WI38 (cell line): ENCODE measurements around the gene DTL.
"Not testable (repeated sequence)": the region's sequence is repeated elsewhere in the genome, so short reads cannot be mapped to it uniquely, and the experiment has no call there.

Source experiments
- H3K4me3 ChIP-seq: 2 replicates; pipeline ENCODE4 v1.5.1; 2011; ENCODE audit warnings: low read depth, mild to moderate bottlenecking, control low read depth, low read length
- CTCF ChIP-seq: IDR thresholded peaks from 2 replicates; pipeline ENCODE4 v1.5.1; 2012; ENCODE audit warnings: low read depth, mild to moderate bottlenecking, control low read depth, low read length

The DTL gene

GRCh38 chr1:212007886-212008285, 27.7 kb upstream of the DTL start:
- H3K4me3 ChIP-seq = no peak overlapping the region
- TF ChIP-seq CTCF = no peak

- TF ChIP-seq CTCF = no peak
- no peak overlapping the region for H3K4me3 ChIP-seq
Observed at GRCh38 chr1:212009561-212009960, 26.0 kb upstream of the DTL start.

GRCh38 chr1:212010004-212010403, 25.5 kb upstream of the DTL start:
- H3K4me3 ChIP-seq = no peak overlapping the region
- no peak for TF ChIP-seq CTCF

GRCh38 chr1:212012034-212012740, 23.4 kb upstream of the DTL start:
- no peak overlapping the region for H3K4me3 ChIP-seq
- peak; percentile 99 for TF ChIP-seq CTCF

GRCh38 chr1:212013672-212014071, 21.9 kb upstream of the DTL start:
- H3K4me3 ChIP-seq = no peak overlapping the region
- no peak for TF ChIP-seq CTCF

- no peak overlapping the region for H3K4me3 ChIP-seq
- TF ChIP-seq CTCF = no peak
Observed at GRCh38 chr1:212020975-212021374, 14.6 kb upstream of the DTL start.

- no peak for TF ChIP-seq CTCF
- no peak overlapping the region for H3K4me3 ChIP-seq
Observed at GRCh38 chr1:212021563-212021962, 14.0 kb upstream of the DTL start.

GRCh38 chr1:212022908-212023307, 12.6 kb upstream of the DTL start:
- H3K4me3 ChIP-seq = not testable (repeated sequence)
